ENCODE data around the gene SYNE1. TPM values are rescaled to one million over a fixed set of nuclear protein-coding genes. Genes with fewer than 3 reads are reported as not detected.

SYNE1 gene
- total and polyA plus RNA-seq, 7 experiments from 2014 or later = 50.6 to 205 (median 161) TPM

DNA sequence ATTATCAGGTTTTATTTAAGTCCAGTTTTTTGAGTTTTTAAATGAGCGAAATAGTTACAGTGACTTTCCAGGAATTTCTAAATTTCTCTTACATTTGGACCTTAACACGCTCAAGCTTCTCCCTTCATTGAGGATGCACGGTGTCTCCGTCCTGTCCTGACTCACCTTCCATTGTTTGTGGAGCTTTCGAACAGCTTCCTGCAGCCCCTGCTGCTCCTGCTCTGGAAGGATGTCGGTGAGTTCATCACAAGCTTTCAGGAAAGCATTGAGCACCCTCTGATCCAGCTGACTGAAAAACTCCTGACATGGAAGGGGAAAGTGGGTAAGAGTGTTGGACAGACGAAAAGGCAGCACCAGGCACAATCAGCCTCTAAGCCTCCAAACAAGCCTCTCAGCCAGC is 183.7 kb downstream of the SYNE1 start:
- CTCF ChIA-PET = interaction anchor here (0.9 kb wide), 1 partner anchor 10 kb away, joined by 4 read pairs; no protein-coding TSS in a partner anchor
- no peaks in the 10 kb centered on the region for H3K36me3 Mint-ChIP-seq
- intact Hi-C loops (cut with micrococcal nuclease) = no loop called here
- ATAC-seq = no peak
- H3K36me3 ChIP-seq (ENCODE audit: control insufficient read depth in 2 of 3, insufficient read depth in 3 of 3, low read length in 3 of 3) = no peaks in the 10 kb centered on the region
- no peak overlapping the region for H3K4me3 ChIP-seq (ENCODE audit: low read length)
- no peak overlapping the region for H3K27ac Mint-ChIP-seq
- peaks cover 0 to 27% (median 9%) of the 10 kb centered on the region in 5 donors for H3K27me3 Mint-ChIP-seq
- H3K27me3 ChIP-seq (ENCODE audit: control insufficient read depth in 2 of 2, insufficient read depth in 2 of 2, low read length in 2 of 2) = no peaks in the 10 kb centered on the region
- DNase-seq = no peak
- no peaks in the 10 kb centered on the region for H3K4me1 Mint-ChIP-seq
- no peak overlapping the region for H3K27ac ChIP-seq (ENCODE audit: low read depth, low read length)
- no peaks in the 10 kb centered on the region for H3K9me3 ChIP-seq (ENCODE audit: control insufficient read depth in 2 of 3, low read length in 3 of 3)
- peaks cover 0 to 3% (median 1%) of the 10 kb centered on the region in 11 donors for H3K9me3 Mint-ChIP-seq
- POLR2A ChIA-PET = no interaction called here
- no peak overlapping the region for H3K4me3 Mint-ChIP-seq
- H3K4me1 ChIP-seq (ENCODE audit: control insufficient read depth in 2 of 2, insufficient read depth in 2 of 2, low read length in 2 of 2) = no peaks in the 10 kb centered on the region

- intact Hi-C loops (cut with micrococcal nuclease) = no loop called here
- CTCF ChIA-PET = interaction anchor here (0.9 kb wide), 1 partner anchor 9 kb away, joined by 4 read pairs; no protein-coding TSS in a partner anchor
- Mint-ChIP-seq H3K9me3 (peaks cover 0 to 3% (median 1%) of the 10 kb centered on the region in 11 donors), H3K27ac (no peak overlapping the region), H3K4me1 (no peaks in the 10 kb centered on the region), H3K4me3 (no peak overlapping the region), H3K36me3 (no peaks in the 10 kb centered on the region), H3K27me3 (peaks cover 0 to 27% (median 9%) of the 10 kb centered on the region in 5 donors)
- no peaks in the 10 kb centered on the region for H3K9me3 ChIP-seq (ENCODE audit: control insufficient read depth in 2 of 3, low read length in 3 of 3)
- H3K27me3 ChIP-seq (ENCODE audit: control insufficient read depth in 2 of 2, insufficient read depth in 2 of 2, low read length in 2 of 2) = no peaks in the 10 kb centered on the region
- H3K4me3 ChIP-seq (ENCODE audit: low read length) = no peak overlapping the region
- POLR2A ChIA-PET = no interaction called here
- H3K4me1 ChIP-seq (ENCODE audit: control insufficient read depth in 2 of 2, insufficient read depth in 2 of 2, low read length in 2 of 2) = no peaks in the 10 kb centered on the region
- DNase-seq (no peak), ATAC-seq (no peak)
- H3K27ac ChIP-seq (ENCODE audit: low read depth, low read length) = no peak overlapping the region
- H3K36me3 ChIP-seq (ENCODE audit: control insufficient read depth in 2 of 3, insufficient read depth in 3 of 3, low read length in 3 of 3) = no peaks in the 10 kb centered on the region
These were observed 184.5 kb downstream of the SYNE1 start for GRCh38 chr6:152452639-152453038.

DNA sequence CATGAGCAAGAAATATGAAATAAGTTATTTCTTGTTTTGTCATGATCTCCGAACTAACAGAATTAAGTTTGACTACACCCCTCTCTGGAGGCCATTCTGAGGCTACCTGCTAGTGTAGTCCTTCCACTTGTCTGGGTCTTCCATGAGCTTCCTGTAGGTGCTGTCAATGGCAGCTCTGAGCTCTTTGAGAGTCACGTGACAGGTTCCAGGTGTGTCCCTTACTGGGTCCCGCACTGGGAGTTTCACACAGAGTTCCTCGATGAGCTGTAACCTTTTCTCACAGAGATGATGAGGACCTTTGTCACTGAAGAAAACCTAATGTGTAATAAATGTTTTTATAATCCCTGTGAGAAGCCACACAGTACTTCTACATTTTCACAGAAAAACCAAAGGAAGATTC is 186.6 kb downstream of the SYNE1 start:
- no peaks in the 10 kb centered on the region for H3K27me3 ChIP-seq (ENCODE audit: control insufficient read depth in 2 of 2, insufficient read depth in 2 of 2, low read length in 2 of 2)
- no peaks in the 10 kb centered on the region for H3K4me1 ChIP-seq (ENCODE audit: control insufficient read depth in 2 of 2, insufficient read depth in 2 of 2, low read length in 2 of 2)
- H3K36me3 ChIP-seq (ENCODE audit: control insufficient read depth in 2 of 3, insufficient read depth in 3 of 3, low read length in 3 of 3) = no peaks in the 10 kb centered on the region
- H3K9me3 Mint-ChIP-seq = peaks cover 0 to 3% (median 1%) of the 10 kb centered on the region in 11 donors
- no peaks in the 10 kb centered on the region for H3K4me1 Mint-ChIP-seq
- no peak for DNase-seq
- ChIA-PET POLR2A (no interaction called here), CTCF (no interaction called here)
- no peak overlapping the region for H3K4me3 Mint-ChIP-seq
- H3K27ac ChIP-seq (ENCODE audit: low read depth, low read length) = no peak overlapping the region
- no peak overlapping the region for H3K27ac Mint-ChIP-seq
- intact Hi-C loops (cut with micrococcal nuclease) = no loop called here
- no peaks in the 10 kb centered on the region for H3K9me3 ChIP-seq (ENCODE audit: control insufficient read depth in 2 of 3, low read length in 3 of 3)
- no peaks in the 10 kb centered on the region for H3K36me3 Mint-ChIP-seq
- no peak for ATAC-seq
- H3K27me3 Mint-ChIP-seq = peaks cover 0 to 24% (median 10%) of the 10 kb centered on the region in 5 donors
- H3K4me3 ChIP-seq (ENCODE audit: low read length) = no peak overlapping the region

GRCh38 chr6:152441902-152442301 is 195.3 kb downstream of the SYNE1 start:
- no peaks in the 10 kb centered on the region for H3K9me3 ChIP-seq (ENCODE audit: control insufficient read depth in 2 of 3, low read length in 3 of 3)
- H3K27ac Mint-ChIP-seq = no peak overlapping the region
- H3K27me3 Mint-ChIP-seq = peaks cover 0 to 11% (median 4%) of the 10 kb centered on the region in 5 donors
- H3K4me1 Mint-ChIP-seq = no peaks in the 10 kb centered on the region
- no peaks in the 10 kb centered on the region for H3K36me3 ChIP-seq (ENCODE audit: control insufficient read depth in 2 of 3, insufficient read depth in 3 of 3, low read length in 3 of 3)
- H3K4me1 ChIP-seq (ENCODE audit: control insufficient read depth in 2 of 2, insufficient read depth in 2 of 2, low read length in 2 of 2) = no peaks in the 10 kb centered on the region
- intact Hi-C loops (cut with micrococcal nuclease) = no loop called here
- H3K4me3 ChIP-seq (ENCODE audit: low read length) = no peak overlapping the region
- CTCF ChIA-PET = no interaction called here
- no peak overlapping the region for H3K27ac ChIP-seq (ENCODE audit: low read depth, low read length)
- H3K4me3 Mint-ChIP-seq = no peak overlapping the region
- H3K9me3 Mint-ChIP-seq = no peaks in the 10 kb centered on the region
- DNase-seq = no peak
- ATAC-seq = no peak
- H3K27me3 ChIP-seq (ENCODE audit: control insufficient read depth in 2 of 2, insufficient read depth in 2 of 2, low read length in 2 of 2) = no peaks in the 10 kb centered on the region
- no peaks in the 10 kb centered on the region for H3K36me3 Mint-ChIP-seq
- POLR2A ChIA-PET = no interaction called here

GRCh38 chr6:152435816-152436215 is 201.3 kb downstream of the SYNE1 start:
- Mint-ChIP-seq H3K27ac (no peak overlapping the region), H3K4me3 (no peak overlapping the region), H3K9me3 (no peaks in the 10 kb centered on the region), H3K27me3 (peaks cover 0 to 9% (median 5%) of the 10 kb centered on the region in 5 donors), H3K36me3 (no peaks in the 10 kb centered on the region), H3K4me1 (no peaks in the 10 kb centered on the region)
- no peaks in the 10 kb centered on the region for H3K27me3 ChIP-seq (ENCODE audit: control insufficient read depth in 2 of 2, insufficient read depth in 2 of 2, low read length in 2 of 2)
- H3K27ac ChIP-seq (ENCODE audit: low read depth, low read length) = no peak overlapping the region
- no peak overlapping the region for H3K4me3 ChIP-seq (ENCODE audit: low read length)
- no peaks in the 10 kb centered on the region for H3K9me3 ChIP-seq (ENCODE audit: control insufficient read depth in 2 of 3, low read length in 3 of 3)
- intact Hi-C loops (cut with micrococcal nuclease) = no loop called here
- ChIA-PET POLR2A (no interaction called here), CTCF (no interaction called here)
- no peaks in the 10 kb centered on the region for H3K36me3 ChIP-seq (ENCODE audit: control insufficient read depth in 2 of 3, insufficient read depth in 3 of 3, low read length in 3 of 3)
- no peak for ATAC-seq
- DNase-seq = no peak
- H3K4me1 ChIP-seq (ENCODE audit: control insufficient read depth in 2 of 2, insufficient read depth in 2 of 2, low read length in 2 of 2) = no peaks in the 10 kb centered on the region

GRCh38 chr6:152432758-152433157 is 204.4 kb downstream of the SYNE1 start:
- Histone ChIP-seq H3K36me3 (ENCODE audit: control insufficient read depth in 2 of 3, insufficient read depth in 3 of 3, low read length in 3 of 3) (no peaks in the 10 kb centered on the region), H3K4me1 (ENCODE audit: control insufficient read depth in 2 of 2, insufficient read depth in 2 of 2, low read length in 2 of 2) (no peaks in the 10 kb centered on the region), H3K27me3 (ENCODE audit: control insufficient read depth in 2 of 2, insufficient read depth in 2 of 2, low read length in 2 of 2) (no peaks in the 10 kb centered on the region), H3K4me3 (ENCODE audit: low read length) (no peak overlapping the region), H3K27ac (ENCODE audit: low read depth, low read length) (no peak overlapping the region), H3K9me3 (ENCODE audit: control insufficient read depth in 2 of 3, low read length in 3 of 3) (no peaks in the 10 kb centered on the region)
- intact Hi-C loops (cut with micrococcal nuclease) = no loop called here
- no peak for DNase-seq
- ChIA-PET CTCF (no interaction called here), POLR2A (no interaction called here)
- no peak overlapping the region for H3K27ac Mint-ChIP-seq
- H3K4me3 Mint-ChIP-seq = no peak overlapping the region
- no peaks in the 10 kb centered on the region for H3K36me3 Mint-ChIP-seq
- H3K27me3 Mint-ChIP-seq = peaks cover 0 to 9% (median 4%) of the 10 kb centered on the region in 5 donors
- no peaks in the 10 kb centered on the region for H3K4me1 Mint-ChIP-seq
- no peak for ATAC-seq
- H3K9me3 Mint-ChIP-seq = no peaks in the 10 kb centered on the region

DNA sequence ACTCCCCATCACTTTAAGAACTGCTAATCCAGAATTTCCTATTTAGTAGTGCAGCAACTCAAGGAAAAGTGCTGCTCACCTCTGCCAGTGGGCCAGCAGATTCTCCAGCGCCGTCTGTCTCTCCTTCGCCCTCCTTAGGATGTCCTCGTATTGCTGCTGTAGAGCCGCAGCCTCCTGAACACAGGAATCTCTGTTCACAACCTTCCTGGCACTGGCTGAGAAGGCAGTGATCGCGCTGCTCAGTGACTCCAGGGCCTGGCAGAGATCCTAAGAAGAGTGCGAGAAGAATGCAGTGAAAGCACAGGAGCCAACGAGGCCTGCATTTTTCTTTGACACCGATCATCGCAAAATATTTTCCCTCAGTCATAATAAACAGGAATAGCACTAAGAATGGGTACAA is 209.0 kb downstream of the SYNE1 start:
- Histone ChIP-seq H3K36me3 (ENCODE audit: control insufficient read depth in 2 of 3, insufficient read depth in 3 of 3, low read length in 3 of 3) (no peaks in the 10 kb centered on the region), H3K4me3 (ENCODE audit: low read length) (no peak overlapping the region), H3K9me3 (ENCODE audit: control insufficient read depth in 2 of 3, low read length in 3 of 3) (no peaks in the 10 kb centered on the region), H3K27ac (ENCODE audit: low read depth, low read length) (no peak overlapping the region), H3K27me3 (ENCODE audit: control insufficient read depth in 2 of 2, insufficient read depth in 2 of 2, low read length in 2 of 2) (no peaks in the 10 kb centered on the region), H3K4me1 (ENCODE audit: control insufficient read depth in 2 of 2, insufficient read depth in 2 of 2, low read length in 2 of 2) (no peaks in the 10 kb centered on the region)
- CTCF ChIA-PET = no interaction called here
- ATAC-seq (no peak), DNase-seq (no peak)
- Mint-ChIP-seq H3K36me3 (no peaks in the 10 kb centered on the region), H3K9me3 (peaks cover 0 to 3% (median 0%) of the 10 kb centered on the region in 11 donors), H3K27me3 (peaks cover 0 to 28% (median 19%) of the 10 kb centered on the region in 5 donors), H3K27ac (no peak overlapping the region), H3K4me3 (no peak overlapping the region), H3K4me1 (no peaks in the 10 kb centered on the region)
- POLR2A ChIA-PET = no interaction called here
- intact Hi-C loops (cut with micrococcal nuclease) = no loop called here
